Hematopoietic multipotent progenitor cell treated with erythropoietin and hydrocortisone succinate and interleukin-3 and kit ligand, for 4 days (in vitro differentiated cells): Measurements from ENCODE around the gene CDKN2C.
"Not testable (repeated sequence)": the region's sequence is repeated elsewhere in the genome, so short reads cannot be mapped to it uniquely, and the experiment has no call there.

ENCODE experiments used
- DNase-seq: peaks from one replicate; pipeline ENCODE4 v3.0.0-alpha.2; 2015

CDKN2C gene

DNA sequence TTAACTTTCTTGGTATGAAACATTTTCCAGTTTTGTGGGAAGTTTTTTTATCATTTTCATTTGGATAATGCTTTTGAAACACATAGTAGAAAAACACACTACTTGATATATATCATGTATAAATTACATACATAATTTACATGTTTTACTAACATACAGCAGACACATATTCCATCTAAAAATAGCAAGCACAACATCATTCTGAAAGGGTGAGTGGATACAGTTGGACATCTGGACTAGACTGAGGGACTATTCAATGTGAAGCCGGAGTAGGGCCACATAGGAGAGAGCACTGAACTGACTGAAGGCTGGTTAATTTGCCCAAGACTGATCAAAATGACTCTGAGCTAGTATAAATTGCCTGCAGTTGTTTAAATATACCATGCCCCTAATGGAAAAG, 11.7 kb downstream of the CDKN2C start:
- DNase-seq: no peak

DNA sequence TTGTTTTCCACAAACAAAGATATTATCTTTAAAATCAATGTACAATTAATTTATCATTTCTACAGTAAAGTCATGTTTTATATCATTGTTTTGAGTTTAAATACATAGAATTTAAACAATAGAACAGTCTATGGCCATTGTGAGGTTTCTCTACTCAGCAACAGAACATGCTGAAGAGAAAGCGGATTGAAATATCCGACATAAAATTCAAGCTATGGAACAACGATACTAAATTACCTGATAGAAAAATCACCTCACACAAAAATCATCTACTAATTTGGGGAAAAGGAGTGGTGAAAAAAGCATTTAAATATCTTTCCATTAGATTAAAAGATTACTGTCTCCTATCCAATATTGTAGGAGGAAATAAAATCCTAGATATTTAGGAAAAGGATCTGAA, 12.6 kb downstream of the CDKN2C start:
- DNase-seq: no peak

DNA sequence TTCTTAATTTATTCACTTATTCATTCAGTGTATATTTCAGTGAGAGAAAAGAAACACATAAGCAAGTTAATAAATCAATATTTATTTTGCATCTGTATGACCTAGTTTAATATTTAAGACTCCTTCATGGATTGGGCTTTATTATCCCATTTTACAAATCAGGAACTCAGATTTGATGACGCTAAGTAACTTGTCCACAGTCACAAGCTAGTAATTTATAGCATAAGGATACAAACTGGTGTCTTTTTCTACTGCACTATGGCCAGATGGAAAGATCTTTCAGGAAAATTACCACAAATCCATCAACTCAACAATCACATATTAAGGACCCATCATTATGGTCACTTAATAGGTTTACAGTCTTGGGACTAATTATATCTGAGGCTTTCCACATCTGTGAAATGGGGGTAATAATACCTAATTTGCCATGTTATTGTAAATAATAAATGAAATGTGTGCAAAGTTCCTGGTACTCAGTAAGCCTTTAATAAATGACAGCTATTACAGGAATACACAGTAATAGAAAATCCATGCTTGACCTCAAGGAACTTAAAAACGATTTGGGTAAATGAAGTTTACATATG, 13.3 kb downstream of the CDKN2C start:
- DNase-seq: no peak

DNA sequence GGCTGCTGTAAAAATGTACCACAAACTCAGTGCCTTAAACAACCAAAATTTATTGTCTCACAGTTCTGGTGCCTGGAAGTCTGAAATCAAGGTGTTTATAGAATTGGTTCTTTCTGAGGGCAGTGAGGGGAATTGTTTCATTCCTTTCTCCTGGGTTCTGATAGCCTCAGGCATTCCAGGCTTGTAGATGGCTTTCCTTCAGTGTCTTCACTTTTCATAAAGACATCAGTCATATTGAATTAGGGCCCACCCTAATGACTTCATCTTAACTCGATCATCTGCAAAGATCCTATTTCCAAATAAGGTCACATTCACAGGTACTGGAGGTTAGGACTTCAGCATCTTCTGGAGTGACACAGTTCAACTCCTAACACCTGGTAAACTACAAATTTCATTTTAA, 15.0 kb downstream of the CDKN2C start:
- DNase-seq: no peak

DNA sequence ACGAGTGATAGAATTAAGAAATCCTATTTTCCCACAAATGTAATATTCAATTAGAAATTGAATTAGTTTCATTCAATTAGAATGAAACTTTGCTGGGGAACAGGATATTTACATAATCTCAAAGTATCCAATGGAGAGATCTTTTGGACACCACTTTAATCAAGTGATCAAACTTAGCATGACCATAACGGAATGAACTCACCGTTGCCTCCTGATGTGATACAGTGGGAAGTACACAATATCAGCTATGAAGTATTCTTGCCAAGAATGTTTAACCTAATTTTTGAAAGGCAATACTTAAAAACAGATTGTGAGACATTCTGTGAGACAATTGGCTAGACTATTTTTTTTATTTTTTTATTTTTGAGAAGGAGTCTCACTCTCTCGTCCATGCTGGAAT, 16.6 kb downstream of the CDKN2C start:
- no peak for DNase-seq

DNA sequence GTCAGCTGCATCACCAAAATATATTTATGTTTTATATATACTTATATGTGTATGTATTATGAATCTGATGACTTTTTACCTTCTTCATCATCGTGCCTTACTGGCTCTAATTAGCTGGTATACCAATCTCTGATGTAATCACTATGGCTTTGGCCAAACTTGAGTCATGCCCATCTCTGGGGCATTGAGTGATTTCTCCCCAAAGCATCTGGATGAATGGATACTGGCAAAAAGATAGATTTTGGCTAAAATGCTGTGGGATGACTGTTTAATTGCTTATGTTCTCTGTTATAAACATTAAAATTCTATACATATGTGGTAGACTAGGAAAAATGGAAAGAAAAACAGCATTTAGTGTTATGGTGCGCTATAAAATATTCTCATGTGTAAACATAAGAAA, 19.6 kb downstream of the CDKN2C start:
- no peak for DNase-seq

DNA sequence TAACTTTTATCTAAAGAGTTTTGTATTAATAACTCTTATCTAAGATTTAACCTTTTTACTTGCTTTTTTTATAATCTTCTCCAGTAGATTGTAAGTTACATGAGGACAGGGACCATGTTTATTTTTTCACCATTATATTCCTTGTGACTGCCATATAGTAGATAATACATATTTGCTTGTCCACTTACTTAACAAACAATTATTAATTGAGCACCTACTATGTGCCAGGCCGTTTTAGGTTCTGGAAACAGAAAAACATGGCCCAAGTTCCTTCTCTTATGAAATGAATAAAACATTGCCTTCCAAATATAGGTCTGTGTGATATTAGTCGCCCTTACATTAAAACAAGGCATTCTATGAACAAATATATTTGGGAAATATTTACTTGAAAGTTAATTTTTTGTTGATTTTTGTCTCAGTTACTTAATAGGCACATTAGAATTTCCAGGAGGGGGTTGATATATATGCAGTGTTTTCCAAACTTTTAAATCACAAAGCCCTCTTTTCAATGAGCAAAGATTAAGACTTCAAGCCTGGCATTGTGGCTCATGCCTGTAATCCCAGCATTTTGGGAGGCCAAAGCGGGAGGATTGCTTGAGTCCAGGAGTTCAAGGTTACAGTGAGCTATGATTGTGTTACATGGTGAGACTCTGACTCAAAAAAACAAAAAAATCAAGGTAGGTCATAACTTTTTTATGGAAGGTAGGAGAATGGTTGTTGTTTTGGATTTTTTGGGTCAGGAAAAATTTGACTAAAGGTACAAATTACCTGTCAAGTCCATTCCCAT, 22.7 kb downstream of the CDKN2C start:
- DNase-seq: no peak

DNA sequence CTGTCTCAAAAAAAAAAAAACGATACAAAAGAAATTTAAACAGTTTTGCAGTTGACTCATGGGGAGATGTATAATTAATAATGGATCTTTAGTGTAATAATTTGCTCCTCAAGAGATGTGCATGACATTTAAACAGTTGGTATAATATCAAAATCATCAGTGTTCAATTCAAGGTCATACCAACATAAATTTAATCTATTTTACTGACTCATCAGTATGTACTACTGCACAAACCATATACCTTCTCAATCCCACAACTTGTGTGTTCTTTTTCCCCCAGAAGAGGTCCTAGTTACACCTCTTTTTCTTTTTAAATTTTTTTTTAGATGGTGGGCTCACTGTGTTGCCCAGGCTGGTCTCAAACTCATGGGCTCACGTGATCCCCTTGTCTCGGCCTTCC, 23.6 kb downstream of the CDKN2C start:
- no peak for DNase-seq

DNA sequence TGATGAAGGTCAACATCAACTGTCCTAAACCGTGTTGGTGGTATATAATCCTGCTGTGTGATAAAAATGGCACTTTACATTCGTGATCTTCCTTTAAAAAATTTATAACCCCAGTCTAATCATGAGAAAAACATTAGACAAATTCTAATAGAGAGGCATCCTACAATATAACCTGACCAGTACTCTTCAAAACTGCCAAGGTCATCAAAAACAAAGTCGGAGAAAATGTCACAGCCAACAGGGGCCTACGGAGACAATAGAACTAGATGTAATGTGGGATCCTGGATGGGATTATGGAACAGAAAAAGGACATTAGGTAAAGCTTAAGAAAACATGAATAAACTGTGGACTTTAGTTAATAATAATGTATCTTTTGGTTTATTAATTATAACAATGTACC, 25.0 kb downstream of the CDKN2C start:
- DNase-seq: no peak

DNA sequence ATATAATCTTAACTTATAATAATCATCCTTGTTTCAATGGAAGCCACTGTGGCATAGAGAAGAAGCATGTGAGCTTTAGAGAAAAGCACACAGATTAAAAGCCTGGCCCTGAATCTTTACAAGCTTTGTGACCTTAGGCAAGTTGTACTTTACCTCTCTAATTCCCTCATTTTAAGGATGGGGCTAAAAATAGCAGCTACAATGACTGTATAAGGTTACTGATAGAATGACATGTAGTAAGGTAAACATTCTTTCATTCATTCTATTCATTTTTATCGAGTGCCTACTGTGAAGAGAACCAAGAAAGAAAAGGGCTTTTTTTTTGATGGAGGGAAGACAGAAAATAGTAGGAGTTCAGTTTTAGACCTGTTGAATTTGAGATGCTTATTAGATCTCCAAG, 25.6 kb downstream of the CDKN2C start:
- no peak for DNase-seq

DNA sequence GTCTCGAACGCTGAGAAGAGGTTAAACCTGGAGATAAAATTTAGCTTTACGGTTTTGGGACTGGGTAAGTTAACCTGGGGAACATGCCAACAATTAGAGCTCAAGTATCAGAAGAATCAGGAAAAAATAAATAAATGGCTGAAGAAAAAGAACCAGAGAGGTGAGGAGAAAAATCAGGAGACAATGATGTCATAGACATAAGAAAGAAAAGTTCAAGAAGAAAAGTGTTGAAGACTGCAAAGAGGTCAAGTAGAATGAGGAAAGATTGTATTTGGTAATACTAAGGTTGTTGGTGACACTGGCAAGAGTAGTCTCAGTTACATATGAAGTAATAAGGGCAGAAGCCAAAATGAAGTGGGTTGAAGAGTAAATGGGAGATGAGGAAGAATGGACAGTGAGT, 26.0 kb downstream of the CDKN2C start:
- DNase-seq: no peak

DNA sequence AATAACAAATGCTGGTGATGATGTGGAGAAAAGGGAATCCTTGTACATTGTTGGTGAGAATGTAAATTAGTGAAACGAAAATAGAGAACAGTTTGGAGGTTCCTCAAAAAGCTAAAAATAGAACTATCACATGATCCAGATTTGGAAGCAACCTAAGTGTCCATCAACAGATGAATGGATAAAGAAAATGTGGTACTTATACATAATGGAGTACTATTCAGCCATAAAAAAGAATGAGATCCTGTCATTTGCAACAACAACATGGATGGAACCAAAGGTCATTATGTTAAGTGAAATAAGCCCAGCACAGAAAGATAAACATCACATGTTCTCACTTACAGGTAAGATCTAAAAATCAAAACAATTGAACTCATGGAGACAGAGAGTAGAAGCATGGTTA, 29.3 kb downstream of the CDKN2C start:
- not testable (repeated sequence) for DNase-seq

DNA sequence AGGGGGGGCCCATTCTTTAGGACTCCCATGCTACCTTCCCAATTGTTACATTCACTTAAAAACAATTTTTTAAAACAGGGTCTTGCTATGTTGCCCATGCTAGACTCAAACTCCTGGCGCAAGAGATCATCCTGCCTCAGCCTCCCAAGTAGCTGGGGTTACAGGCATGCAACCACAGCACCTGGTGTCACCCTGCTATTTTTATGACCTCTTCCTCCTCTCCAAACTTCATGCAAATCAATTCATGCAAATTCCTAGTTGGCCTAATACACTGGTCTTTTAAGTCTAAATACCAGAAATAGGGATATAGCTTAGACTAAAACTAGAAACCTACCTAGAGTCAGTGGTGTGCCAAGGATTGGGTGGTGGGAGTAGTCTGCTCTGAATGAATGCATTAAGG, 30.1 kb downstream of the CDKN2C start:
- no peak for DNase-seq

DNA sequence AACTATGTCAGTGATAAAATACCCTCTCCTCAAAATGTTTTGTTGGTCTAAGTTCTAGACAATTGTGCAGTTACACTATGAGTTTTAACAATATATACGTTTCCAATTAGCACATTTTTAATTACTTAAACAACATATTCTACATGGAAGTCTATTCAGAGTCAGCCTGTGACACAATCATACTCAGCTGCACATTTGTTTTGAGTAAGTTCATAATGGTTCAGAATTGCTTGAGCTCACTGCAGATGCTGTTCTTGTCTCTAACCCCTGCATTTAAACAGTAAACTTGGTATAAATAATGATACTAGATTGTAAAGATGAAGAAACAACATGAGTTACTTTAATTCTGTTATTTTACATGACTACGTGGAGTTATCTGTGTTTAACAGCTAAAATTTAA, 30.6 kb downstream of the CDKN2C start:
- no peak for DNase-seq

DNA sequence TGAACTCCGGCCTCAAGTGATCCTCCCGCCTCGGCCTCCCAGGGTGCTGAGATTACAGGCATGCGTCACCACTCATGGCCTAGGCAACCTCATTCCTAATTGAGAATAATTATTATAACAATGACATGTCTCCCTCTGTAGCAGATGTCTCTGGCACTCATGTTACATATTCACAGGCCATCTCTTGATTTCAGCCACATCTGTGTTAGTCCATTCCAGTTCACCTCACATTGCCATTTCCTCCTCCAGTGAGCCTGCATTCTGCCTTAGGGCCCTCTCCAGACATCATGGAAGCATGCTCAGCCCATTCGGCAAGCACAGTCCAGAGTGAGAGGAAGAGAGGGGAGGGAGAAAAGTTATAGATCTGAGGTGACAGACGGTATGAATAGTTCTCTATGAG, 32.5 kb downstream of the CDKN2C start:
- no peak for DNase-seq

DNA sequence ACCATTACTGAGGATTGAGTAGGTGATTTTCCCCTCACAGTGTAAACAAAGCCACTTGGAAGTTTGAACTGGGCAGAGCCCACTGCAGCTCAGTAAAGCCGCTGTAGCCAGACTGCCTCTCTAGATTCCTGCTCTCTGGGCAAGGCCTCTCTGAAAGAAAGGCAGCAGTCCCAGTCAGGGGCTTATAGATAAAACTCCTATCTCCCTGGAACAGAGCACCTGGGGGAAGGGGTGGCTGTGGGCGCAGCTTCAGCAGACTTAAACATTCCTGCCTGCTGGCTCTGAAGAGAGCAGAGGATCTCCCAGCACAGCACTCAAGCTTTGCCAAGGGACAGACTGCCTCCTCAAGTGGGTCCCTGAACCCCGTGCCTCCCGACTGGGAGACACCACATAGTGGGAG, 35.5 kb downstream of the CDKN2C start:
- not testable (repeated sequence) for DNase-seq

DNA sequence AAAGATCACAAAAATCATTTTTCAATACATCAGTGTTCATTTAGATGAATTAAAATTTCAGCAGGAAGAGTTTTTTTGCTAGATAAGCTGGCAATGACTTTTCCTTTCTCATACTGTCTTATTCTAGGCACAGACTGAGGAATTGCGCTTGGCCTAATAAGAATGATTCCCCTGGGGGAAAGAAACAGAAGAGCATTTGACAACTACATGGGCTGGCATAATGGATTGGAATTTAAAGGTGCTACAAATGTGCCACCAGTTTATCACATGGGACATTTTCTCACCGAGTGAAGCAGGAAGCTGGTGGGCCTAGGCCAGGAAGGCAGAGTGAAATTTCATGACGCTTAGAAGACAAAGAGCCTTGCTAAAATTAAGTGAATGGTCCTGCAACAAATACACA, 39.3 kb downstream of the CDKN2C start:
- no peak for DNase-seq

DNA sequence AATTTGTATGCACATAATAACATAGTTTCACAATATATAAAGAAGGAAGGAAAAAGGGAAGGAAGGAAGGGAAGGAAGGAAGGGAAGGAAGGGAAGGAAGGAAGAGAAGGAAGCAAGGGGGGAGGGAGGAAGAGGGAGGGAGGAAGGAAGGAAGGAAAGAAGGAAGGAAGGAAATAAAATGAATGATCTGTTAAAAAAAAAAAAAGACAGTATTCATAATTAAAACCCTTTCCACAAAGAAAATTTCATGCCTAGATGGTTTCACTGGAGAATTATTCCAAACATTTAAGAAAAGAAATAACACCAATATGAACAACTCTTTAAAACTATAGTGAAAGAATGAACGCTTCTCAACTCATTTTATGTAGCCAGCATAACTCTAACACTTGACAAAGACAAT, 44.8 kb downstream of the CDKN2C start:
- no peak for DNase-seq

DNA sequence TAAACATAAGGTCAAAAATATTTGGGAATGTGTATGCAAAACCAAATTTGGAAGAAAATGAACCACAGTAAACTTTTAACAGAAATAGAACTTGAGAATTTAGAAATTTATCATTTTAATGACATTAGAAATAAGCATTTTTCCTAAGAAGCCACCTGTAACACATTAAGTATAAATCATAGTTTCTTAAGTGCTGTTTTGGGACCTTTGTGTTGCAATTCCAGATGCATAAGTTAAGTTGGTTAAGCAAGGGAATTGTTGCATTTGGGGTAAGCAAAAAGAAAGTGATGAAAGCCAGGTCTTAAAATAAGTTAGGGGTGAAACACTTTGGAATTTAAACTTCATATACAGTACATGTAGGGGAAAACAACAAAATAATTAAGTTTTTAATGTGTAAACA, 49.8 kb downstream of the CDKN2C start:
- DNase-seq: no peak
